ENCODE data around the gene MALAT1.
"Not testable (repeated sequence)": the region's sequence is repeated elsewhere in the genome, so short reads cannot be mapped to it uniquely, and the experiment has no call there.

The MALAT1 gene

DNA sequence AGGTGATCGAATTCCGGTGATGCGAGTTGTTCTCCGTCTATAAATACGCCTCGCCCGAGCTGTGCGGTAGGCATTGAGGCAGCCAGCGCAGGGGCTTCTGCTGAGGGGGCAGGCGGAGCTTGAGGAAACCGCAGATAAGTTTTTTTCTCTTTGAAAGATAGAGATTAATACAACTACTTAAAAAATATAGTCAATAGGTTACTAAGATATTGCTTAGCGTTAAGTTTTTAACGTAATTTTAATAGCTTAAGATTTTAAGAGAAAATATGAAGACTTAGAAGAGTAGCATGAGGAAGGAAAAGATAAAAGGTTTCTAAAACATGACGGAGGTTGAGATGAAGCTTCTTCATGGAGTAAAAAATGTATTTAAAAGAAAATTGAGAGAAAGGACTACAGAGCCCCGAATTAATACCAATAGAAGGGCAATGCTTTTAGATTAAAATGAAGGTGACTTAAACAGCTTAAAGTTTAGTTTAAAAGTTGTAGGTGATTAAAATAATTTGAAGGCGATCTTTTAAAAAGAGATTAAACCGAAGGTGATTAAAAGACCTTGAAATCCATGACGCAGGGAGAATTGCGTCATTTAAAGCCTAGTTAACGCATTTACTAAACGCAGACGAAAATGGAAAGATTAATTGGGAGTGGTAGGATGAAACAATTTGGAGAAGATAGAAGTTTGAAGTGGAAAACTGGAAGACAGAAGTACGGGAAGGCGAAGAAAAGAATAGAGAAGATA lies at the start of gene MALAT1:
MALAT1 (plus strand) TSS at position 69 of the 736 bp plus-strand sequence.
- DNase-seq (ENCODE audit: low read depth), result peak; percentile 94

GRCh38 chr11:65451301-65451700 lies 47.5 kb upstream of the MALAT1 start:
- DNase-seq (ENCODE audit: low read depth), result not testable (repeated sequence)

GRCh38 chr11:65452259-65452658 lies 46.6 kb upstream of the MALAT1 start:
- DNase-seq (ENCODE audit: low read depth), result not testable (repeated sequence)

- peak; percentile 79 for DNase-seq (ENCODE audit: low read depth)
Measured at GRCh38 chr11:65452806-65453490, 45.9 kb upstream of the MALAT1 start.

DNA sequence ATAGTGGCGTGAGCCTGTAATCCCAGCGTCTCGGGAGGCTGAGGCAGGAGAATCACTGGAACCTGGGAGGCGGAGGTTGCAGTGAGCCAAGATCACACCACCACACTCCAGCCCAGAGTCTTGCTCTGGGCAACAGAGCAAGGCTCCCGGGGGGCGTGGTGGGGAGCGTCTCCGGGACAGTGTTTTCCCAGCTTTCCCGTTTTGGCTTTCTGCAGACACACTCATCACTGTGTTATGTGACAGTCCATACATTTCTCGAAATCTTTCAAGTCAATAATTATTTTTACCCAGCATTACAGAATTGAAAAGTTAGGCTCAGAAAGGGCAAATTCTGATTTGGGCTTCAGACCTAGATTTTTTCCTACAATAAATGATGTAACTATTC lies 44.5 kb upstream of the MALAT1 start:
- DNase-seq (ENCODE audit: low read depth), result no peak

DNA sequence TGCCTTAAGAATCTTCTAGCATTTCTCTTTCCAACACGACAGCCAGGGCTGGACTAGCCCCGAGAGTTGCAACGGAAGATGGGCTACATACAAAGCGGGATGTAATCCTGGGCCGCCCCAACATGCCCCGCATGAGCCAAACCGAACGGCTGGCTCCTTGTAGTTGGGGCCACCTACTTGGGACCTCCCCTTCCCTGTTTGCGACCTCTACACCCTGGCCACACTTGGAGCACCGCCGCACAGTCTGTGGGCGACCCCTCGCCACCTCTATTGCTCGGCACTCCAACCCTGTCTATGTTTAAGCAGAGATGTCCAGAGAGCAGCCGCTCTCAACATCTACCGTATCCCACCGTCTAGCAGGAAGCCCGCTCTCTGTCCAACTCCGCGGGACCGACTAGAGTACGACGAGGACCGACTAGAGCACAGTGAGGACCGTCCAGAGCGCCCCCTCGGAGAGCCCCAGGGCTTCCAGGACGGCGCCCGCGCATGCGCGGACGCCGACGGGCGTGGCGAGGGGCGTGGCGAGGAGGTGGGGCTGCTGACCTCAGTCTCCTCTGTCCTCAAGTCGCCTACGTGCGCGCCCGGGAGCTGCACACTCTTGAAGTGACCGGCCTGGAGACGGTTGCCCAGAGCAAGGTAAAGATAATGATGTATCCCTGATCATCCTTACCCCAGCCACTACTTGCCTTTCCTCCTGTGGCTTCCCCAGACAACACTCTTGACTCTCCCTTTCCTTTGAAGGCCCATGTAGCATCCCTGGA lies 44.0 kb upstream of the MALAT1 start:
- peak; percentile 58 for DNase-seq (ENCODE audit: low read depth)

DNA sequence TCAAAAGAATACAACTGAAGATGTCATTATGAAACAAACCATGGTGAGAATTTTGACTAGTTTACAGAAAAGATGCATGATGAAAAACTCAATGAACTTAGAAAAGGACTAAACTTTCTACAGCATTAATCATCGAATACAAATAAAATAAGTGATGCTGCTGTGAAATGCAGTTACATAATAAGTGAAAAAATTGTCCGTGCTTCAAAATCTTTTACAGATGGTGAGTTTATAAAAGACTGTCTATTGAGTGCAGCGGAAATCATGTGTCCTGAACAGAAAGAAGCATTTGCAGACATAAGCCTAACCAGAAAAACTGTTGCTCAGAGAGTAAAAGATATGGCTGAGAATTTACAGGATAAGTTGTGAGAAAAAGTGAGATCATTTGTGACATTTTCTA lies 42.4 kb upstream of the MALAT1 start:
- no peak for DNase-seq (ENCODE audit: low read depth)

- no peak for DNase-seq (ENCODE audit: low read depth)
Measured at GRCh38 chr11:65459552-65459951, 39.3 kb upstream of the MALAT1 start.

DNA sequence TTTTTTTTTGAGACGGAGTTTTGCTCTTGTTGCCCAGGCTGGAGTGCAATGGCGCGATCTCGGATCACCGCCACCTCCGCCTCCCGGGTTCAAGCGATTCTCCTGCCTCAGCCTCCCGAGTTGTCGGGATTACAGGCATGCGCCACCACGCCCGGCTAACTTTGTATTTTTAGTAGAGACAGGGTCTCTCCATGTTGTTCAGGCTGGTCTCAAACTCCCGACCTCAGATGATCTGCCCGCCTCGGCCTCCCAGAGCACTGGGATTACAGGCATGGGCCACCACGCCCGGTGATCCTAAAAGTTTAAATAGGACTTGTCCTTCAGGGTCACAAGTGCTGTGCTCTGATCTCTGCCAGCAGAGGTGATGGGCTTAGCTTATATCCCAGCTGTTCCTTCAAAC lies 33.4 kb upstream of the MALAT1 start:
- not testable (repeated sequence) for DNase-seq (ENCODE audit: low read depth)

GRCh38 chr11:65467306-65467705 lies 31.5 kb upstream of the MALAT1 start:
- DNase-seq (ENCODE audit: low read depth), result not testable (repeated sequence)

DNA sequence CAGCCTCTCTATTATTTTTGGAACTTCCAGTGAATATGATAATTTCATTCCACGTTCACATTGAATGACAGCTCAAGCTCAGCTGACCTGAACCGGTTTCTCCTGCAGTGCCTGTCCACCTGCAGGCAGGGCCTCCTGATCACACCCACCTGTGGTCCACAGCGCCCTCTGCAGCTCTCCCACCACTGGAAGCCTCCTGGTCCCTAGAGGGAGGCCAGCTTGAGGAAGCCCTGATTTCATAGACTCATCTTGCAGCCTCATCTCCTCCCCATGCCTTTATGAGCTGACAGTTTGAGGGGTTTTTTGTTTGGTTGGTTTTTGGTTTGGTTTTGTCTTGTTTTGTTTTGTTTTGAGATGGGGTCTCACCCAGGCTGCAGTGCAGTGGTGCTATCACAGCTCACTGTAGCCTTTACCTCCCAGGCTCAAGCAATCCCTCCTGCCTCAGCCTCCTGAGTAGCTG lies 29.9 kb upstream of the MALAT1 start:
- no peak for DNase-seq (ENCODE audit: low read depth)

GRCh38 chr11:65470433-65471049 lies 28.3 kb upstream of the MALAT1 start:
- DNase-seq (ENCODE audit: low read depth), result no peak

GRCh38 chr11:65471447-65471891 lies 27.4 kb upstream of the MALAT1 start:
- peak; percentile 72 for DNase-seq (ENCODE audit: low read depth)

DNA sequence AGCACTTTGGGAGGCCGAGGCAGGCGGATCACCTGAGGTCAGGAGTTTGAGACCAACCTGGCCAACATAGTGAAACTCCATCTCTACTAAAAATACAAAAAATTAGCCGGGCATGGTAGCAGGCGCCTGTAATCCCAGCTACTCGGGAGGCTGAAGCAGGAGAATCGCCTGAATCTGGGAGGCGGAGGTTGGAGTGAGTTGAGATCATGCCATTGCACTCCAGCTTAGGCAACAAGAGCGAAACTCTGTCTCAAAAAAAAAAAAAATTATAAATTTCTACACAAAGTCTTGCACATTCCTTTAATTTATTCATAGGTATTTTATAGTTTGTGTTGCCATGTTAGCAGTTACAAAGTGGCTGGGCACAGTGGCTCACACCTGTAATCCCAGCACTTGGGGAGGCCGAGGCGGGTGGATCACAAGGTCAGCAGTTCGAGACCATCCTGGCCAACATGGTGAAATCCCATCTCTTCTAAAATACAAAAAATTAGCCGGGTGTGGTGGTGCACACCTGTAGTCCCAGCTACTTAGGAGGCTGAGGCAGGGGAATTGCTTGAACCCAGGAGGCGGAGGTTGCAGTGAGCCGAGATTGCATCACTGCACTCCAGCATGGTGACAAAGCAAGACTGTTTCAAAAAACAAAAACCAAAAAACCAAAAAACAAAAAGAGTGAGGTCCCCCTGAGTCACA lies 26.1 kb upstream of the MALAT1 start:
- DNase-seq (ENCODE audit: low read depth), result not testable (repeated sequence)

DNA sequence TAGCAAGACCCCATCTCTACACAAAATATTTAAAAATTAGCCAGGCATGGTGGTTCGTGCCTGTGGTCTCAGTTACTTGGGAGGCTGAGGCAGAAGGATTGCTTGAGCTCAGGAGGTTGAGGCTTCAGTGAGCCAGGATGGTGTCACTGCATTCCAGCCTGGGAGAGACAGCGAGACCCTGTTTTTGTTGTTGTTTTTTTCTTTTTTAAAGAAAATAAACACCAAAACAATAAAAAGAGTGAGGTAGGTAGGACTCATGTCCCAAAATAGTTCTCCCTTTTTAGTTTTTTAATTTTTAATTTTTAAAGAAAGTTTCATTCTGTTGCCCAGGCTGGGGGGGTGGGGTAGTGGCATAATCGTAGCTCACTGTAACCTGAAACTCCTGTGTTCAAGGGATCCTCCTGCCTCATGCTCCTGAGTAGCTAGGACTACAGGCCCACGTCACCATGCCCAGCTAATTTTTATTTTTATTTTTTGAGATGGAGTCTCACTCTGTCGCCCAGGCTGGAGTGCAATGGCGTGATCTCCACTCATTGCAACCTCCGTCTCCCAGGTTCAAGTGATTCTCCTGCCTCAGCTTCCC lies 25.5 kb upstream of the MALAT1 start:
- no peak for DNase-seq (ENCODE audit: low read depth)

DNA sequence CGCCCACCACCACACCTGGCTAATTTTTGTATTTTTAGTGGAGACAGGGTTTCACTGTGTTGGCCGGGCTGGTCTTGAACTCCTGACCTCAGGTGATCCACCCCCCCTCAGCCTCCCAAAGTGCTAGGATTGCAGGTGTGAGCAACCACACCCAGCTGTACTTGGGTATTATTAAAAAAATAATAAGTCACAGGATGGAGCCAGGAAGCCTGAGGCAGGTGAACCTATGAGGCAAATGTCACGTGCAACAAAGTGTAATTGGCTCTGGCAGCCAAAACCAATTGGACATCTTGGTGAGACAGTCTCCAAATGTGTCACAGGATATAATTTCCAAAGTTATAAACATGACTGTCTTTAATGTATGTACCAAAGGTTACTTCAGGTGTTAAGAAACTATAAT lies 24.0 kb upstream of the MALAT1 start:
- no peak for DNase-seq (ENCODE audit: low read depth)

DNA sequence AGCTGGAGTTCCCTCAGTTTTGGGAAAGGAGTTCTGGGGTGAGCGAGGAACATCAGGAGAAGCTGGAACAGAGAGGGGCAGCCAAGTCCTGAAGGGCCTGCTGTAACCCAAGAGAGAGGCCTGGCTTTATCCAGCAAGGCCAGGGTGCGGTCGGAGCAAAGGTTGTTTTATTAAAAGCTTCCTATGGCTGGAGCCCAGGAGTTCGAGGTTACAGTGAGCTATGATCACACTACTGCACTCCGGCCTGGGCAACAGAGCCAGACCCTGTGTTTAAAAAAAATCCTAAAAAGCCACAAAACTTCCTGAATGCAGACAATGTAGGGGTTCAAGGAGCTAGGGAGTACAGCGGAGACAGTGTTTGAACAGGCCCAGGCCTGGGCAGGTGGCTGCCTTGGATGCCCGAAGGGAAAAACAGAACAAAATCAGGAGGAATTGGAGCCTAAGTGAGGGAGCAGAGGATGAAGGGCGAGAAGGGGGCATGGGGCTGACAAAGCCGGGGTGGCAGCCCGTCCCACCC lies 22.2 kb upstream of the MALAT1 start:
- DNase-seq (ENCODE audit: low read depth), result no peak

- DNase-seq (ENCODE audit: low read depth), result peak; percentile 88
Measured at GRCh38 chr11:65477149-65477965, 21.5 kb upstream of the MALAT1 start.

DNA sequence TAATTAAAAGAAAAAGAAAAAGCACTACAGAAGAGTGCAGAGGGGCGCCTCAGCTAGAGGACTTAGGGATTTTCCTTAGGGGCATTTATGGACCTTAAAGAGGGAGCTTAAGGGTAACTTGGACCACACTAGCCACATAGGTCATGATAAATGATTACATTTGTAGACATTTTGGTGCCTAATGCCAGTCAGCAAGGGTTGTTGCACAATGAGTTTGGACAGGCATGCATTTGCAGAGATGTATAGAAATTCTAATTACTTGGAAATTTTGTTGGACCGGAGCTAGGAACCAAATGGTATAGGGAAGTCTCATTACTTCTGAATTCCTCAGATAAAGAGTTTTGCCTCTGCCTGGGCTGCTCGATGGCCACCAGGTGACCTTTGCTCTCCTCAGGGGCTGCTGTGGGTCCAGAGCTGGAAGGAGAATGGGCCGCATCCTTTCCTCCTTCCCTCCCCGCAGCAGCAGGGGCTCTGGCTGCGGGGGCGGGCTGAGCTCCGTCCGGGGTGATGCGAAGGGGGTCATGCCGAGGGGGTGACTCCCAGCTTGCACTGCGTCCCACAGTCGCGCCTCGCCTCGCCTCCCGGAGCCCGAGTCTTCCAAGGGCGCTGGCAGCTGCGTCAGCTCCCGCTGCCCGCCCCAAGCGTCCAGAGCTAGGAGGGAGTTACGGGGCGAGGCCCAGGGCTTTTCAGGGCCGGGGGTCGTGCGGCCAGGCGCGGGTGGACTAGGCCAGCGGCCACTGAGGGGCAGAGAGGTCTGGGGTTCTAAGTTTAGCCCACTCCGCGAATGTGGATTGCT lies 20.3 kb upstream of the MALAT1 start:
- no peak for DNase-seq (ENCODE audit: low read depth)
